Measurements from ENCODE around the gene PTPN3. TPM values are rescaled to one million over a fixed set of nuclear protein-coding genes. Genes with fewer than 3 reads are reported as not detected.
A peak's percentile ranks its signal among the peaks of the same experiment; 100 is the strongest.

PTPN3 gene
- total and polyA plus RNA-seq, 4 donors = 6.3 to 30.3 (median 23.5) TPM

DNA sequence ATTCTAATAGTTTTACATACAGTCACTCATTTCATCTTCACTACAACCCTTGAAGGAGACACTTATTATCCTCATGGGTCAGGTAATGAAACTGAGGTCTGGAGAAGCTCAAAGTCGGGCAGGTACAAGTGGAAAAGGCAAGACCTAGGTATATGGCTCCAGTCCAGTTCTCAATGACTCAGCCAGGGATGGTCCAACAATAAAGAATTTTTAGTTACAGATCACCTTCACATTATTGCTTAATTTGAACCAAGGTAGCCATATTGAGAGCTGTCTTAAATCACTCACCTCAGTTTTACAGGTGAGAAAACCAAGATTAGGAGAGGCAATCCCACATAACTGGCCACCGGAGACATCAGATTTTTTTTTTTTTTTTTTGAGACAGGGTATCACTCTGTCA is 55.4 kb downstream of the PTPN3 start:
- Histone ChIP-seq H3K27ac (ENCODE audit: low read depth in 1 of 2, low read length in 2 of 2) (no peak overlapping the region), H3K36me3 (ENCODE audit: control insufficient read depth in 4 of 4, insufficient read depth in 3 of 4, low read depth in 1 of 4, low read length in 3 of 4) (peaks cover 2 to 13% (median 6%) of the 10 kb centered on the region in 4 donors), H3K27me3 (ENCODE audit: control insufficient read depth in 4 of 4, insufficient read depth in 4 of 4, low read length in 3 of 4) (no peaks in the 10 kb centered on the region), H3K4me3 (ENCODE audit: low read depth in 1 of 3, low read length in 3 of 3) (no peak overlapping the region), H3K9me3 (ENCODE audit: control insufficient read depth in 4 of 4, low read length in 3 of 4) (no peaks in the 10 kb centered on the region), H3K9ac (ENCODE audit: low read depth in 1 of 2, low read length in 2 of 2) (no peak overlapping the region), H3K4me1 (ENCODE audit: control insufficient read depth in 4 of 4, insufficient read depth in 4 of 4, low read length in 3 of 4) (peaks cover 2 to 16% (median 7%) of the 10 kb centered on the region in 4 donors)
- no peak for DNase-seq (ENCODE audit: low spot score)
- 85% methylated on average over 2 of the region's 2 CpGs for WGBS
- TF ChIP-seq SP1 (IDR thresholded peaks at IDR 0.05) (no peak), NR2F2 (IDR thresholded peaks at IDR 0.05) (no peak), TAF1 (conservative IDR thresholded peaks at IDR 0.05) (no peak)
- TF ChIP-seq, protein P1, sequence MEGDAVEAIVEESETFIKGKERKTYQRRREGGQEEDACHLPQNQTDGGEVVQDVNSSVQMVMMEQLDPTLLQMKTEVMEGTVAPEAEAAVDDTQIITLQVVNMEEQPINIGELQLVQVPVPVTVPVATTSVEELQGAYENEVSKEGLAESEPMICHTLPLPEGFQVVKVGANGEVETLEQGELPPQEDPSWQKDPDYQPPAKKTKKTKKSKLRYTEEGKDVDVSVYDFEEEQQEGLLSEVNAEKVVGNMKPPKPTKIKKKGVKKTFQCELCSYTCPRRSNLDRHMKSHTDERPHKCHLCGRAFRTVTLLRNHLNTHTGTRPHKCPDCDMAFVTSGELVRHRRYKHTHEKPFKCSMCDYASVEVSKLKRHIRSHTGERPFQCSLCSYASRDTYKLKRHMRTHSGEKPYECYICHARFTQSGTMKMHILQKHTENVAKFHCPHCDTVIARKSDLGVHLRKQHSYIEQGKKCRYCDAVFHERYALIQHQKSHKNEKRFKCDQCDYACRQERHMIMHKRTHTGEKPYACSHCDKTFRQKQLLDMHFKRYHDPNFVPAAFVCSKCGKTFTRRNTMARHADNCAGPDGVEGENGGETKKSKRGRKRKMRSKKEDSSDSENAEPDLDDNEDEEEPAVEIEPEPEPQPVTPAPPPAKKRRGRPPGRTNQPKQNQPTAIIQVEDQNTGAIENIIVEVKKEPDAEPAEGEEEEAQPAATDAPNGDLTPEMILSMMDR (IDR thresholded peaks at IDR 0.05; ENCODE audit: low read depth, low read length, missing input control) = no peak

DNA sequence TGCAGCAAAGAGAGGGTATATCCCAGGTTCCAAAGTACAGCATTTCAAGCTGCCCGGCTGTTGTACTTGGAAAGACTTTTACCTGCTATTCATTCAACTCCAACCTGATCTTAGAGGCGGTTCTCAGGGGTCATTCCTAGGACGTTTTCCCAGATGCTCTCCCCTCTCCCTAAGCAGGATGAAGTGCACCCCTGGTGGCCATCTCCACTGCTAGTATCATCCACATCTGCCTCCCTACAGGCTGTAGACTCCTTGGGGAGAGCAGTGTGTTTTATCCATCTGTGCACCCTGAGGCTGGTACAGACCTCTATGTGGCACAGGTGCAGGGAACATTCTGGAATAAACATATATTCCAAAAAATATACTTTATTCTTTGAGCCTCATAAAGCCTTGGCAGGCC is 56.8 kb downstream of the PTPN3 start:
- Histone ChIP-seq H3K27ac (ENCODE audit: low read depth in 1 of 2, low read length in 2 of 2) (peak overlapping the region; percentile 66 to 71), H3K9ac (ENCODE audit: low read depth in 1 of 2, low read length in 2 of 2) (no peak overlapping the region), H3K36me3 (ENCODE audit: control insufficient read depth in 4 of 4, insufficient read depth in 3 of 4, low read depth in 1 of 4, low read length in 3 of 4) (peaks cover 0 to 11% (median 8%) of the 10 kb centered on the region in 4 donors), H3K4me1 (ENCODE audit: control insufficient read depth in 4 of 4, insufficient read depth in 4 of 4, low read length in 3 of 4) (peaks cover 2 to 16% (median 7%) of the 10 kb centered on the region in 4 donors), H3K9me3 (ENCODE audit: control insufficient read depth in 4 of 4, low read length in 3 of 4) (no peaks in the 10 kb centered on the region), H3K27me3 (ENCODE audit: control insufficient read depth in 4 of 4, insufficient read depth in 4 of 4, low read length in 3 of 4) (no peaks in the 10 kb centered on the region), H3K4me3 (ENCODE audit: low read depth in 1 of 3, low read length in 3 of 3) (no peak overlapping the region)
- 16% methylated on average over 3 of the region's 3 CpGs for WGBS
- no peak for DNase-seq (ENCODE audit: low spot score)
- TF ChIP-seq HNF4A (conservative IDR thresholded peaks at IDR 0.05) (peak; percentile 4 to 16), RXRA (IDR thresholded peaks at IDR 0.05) (no peak), GABPA (IDR thresholded peaks at IDR 0.05 in 1 of 2, conservative IDR thresholded peaks at IDR 0.05 in 1 of 2) (no peak), RAD21 (IDR thresholded peaks at IDR 0.05) (no peak)
- TF ChIP-seq, protein P2, sequence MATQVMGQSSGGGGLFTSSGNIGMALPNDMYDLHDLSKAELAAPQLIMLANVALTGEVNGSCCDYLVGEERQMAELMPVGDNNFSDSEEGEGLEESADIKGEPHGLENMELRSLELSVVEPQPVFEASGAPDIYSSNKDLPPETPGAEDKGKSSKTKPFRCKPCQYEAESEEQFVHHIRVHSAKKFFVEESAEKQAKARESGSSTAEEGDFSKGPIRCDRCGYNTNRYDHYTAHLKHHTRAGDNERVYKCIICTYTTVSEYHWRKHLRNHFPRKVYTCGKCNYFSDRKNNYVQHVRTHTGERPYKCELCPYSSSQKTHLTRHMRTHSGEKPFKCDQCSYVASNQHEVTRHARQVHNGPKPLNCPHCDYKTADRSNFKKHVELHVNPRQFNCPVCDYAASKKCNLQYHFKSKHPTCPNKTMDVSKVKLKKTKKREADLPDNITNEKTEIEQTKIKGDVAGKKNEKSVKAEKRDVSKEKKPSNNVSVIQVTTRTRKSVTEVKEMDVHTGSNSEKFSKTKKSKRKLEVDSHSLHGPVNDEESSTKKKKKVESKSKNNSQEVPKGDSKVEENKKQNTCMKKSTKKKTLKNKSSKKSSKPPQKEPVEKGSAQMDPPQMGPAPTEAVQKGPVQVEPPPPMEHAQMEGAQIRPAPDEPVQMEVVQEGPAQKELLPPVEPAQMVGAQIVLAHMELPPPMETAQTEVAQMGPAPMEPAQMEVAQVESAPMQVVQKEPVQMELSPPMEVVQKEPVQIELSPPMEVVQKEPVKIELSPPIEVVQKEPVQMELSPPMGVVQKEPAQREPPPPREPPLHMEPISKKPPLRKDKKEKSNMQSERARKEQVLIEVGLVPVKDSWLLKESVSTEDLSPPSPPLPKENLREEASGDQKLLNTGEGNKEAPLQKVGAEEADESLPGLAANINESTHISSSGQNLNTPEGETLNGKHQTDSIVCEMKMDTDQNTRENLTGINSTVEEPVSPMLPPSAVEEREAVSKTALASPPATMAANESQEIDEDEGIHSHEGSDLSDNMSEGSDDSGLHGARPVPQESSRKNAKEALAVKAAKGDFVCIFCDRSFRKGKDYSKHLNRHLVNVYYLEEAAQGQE (IDR thresholded peaks at IDR 0.05) = no peak
- TF ChIP-seq, protein P1 (IDR thresholded peaks at IDR 0.05; ENCODE audit: low read depth, low read length, missing input control) = peak; percentile 5
